Smooth muscle cell (in vitro differentiated cells): ENCODE data around the gene FCHSD1. TPM values are rescaled to one million over a fixed set of nuclear protein-coding genes. Genes with fewer than 3 reads are reported as not detected.

Experiments used
- DNase-seq: peaks from one replicate; lab custom pipeline; 2025; ENCODE audit not compliant: unreplicated experiment; lab: John Stamatoyannopoulos, UW
- H2AFZ ChIP-seq: fragments of 200-600 bp; sonication (generic); 2 replicates; pipeline ENCODE4 v1.6.0; 2016; ENCODE audit warnings: antibody characterized with exemption, low read depth, mild to moderate bottlenecking
- H3F3A ChIP-seq: fragments of 200-600 bp; sonication (generic); 2 replicates; pipeline ENCODE4 v1.6.0; 2017; ENCODE audit warnings: antibody characterized with exemption, low read depth
- H3K27ac ChIP-seq: fragments of 200-600 bp; sonication (generic); 2 replicates; pipeline ENCODE4 v1.5.1; 2016; ENCODE audit warnings: low read depth, mild to moderate bottlenecking
- H3K27me3 ChIP-seq: fragments of 200-600 bp; sonication (generic); 2 replicates; pipeline ENCODE4 v1.6.1; 2016; ENCODE audit warnings: low read depth, mild to moderate bottlenecking
- H3K36me3 ChIP-seq: fragments of 200-600 bp; sonication (generic); 2 replicates; pipeline ENCODE4 v1.5.1; 2016; ENCODE audit warnings: low read depth
- H3K4me1 ChIP-seq: fragments of 200-600 bp; sonication (generic); 2 replicates; pipeline ENCODE4 v1.5.1; 2016; ENCODE audit warnings: low read depth
- H3K4me2 ChIP-seq: fragments of 200-600 bp; sonication (generic); 2 replicates; pipeline ENCODE4 v1.6.0; 2016; ENCODE audit warnings: mild to moderate bottlenecking
- H3K4me3 ChIP-seq: fragments of 200-600 bp; sonication (generic); 2 replicates; pipeline ENCODE4 v1.5.1; 2016; ENCODE audit warnings: mild to moderate bottlenecking
- H3K79me2 ChIP-seq: fragments of 200-600 bp; sonication (generic); 2 replicates; pipeline ENCODE4 v1.6.0; 2016; ENCODE audit warnings: low read depth, mild to moderate bottlenecking
- H3K9ac ChIP-seq: fragments of 200-600 bp; sonication (generic); 2 replicates; pipeline ENCODE4 v1.6.0; 2016; ENCODE audit warnings: low read depth
- H3K9me3 ChIP-seq: fragments of 200-600 bp; sonication (generic); replicated peaks from 2 replicates; pipeline ENCODE4 v1.5.1; 2016; ENCODE audit warnings: low read depth
- H4K20me1 ChIP-seq: fragments of 200-600 bp; sonication (generic); 2 replicates; pipeline ENCODE4 v1.6.0; 2016; ENCODE audit warnings: low read depth
- WGBS: methylation state at CpG from one replicate; pipeline ENCODE4 v1.1.7; 2016; ENCODE audit warnings: low lambda C conversion rate; 5-methylcytosine and 5-hydroxymethylcytosine counted together
- polyA plus RNA-seq: library from polyadenylated mRNA; unstranded; fragments of >200 nt; fragmentation: Nextera tagmentation; extraction: Ambion mirVana; gene quantifications from 2 replicates; pipeline ENCODE4 v1.2.1, GENCODE V29; 2016
- total RNA-seq: library from RNA; depleted of rRNA; stranded (reverse); fragments of >200 nt; gene quantifications from 2 replicates; pipeline ENCODE4 v1.2.3, GENCODE V29; 2014
- TF ChIP-seq, protein P1 (sequence below): fragments of 200-600 bp; sonication (generic); IDR thresholded peaks from 2 replicates; pipeline ENCODE4 v1.5.1; 2017; ENCODE audit warnings: borderline replicate concordance, mild to moderate bottlenecking, antibody characterized with exemption; ENCODE audit not compliant: insufficient read depth, poor library complexity, severe bottlenecking

FCHSD1 gene
- total and polyA plus RNA-seq, 2 experiments from 2014 or later = 15.7 to 16.4 TPM

DNA sequence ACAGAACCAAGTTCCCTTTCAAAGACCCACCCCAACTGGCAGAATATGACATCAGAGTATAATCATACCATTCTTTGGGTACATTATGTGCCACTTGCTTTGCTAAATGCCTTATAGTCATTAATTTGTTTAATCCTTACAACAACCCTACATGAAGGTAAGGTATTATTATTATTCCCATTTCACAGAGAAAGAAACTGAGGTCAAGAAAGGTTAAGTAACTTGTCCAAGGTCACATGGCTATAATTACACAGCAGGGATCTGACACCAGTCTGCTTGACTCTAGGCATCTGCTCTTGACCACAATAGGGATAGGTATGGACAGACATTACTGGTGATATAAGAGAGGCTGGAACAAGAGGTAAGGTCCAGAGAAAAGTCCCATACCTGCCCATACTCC lies 1.2 kb downstream of the FCHSD1 start:
- no peaks in the 10 kb centered on the region for H3K9me3 ChIP-seq
- TF ChIP-seq, protein P1, sequence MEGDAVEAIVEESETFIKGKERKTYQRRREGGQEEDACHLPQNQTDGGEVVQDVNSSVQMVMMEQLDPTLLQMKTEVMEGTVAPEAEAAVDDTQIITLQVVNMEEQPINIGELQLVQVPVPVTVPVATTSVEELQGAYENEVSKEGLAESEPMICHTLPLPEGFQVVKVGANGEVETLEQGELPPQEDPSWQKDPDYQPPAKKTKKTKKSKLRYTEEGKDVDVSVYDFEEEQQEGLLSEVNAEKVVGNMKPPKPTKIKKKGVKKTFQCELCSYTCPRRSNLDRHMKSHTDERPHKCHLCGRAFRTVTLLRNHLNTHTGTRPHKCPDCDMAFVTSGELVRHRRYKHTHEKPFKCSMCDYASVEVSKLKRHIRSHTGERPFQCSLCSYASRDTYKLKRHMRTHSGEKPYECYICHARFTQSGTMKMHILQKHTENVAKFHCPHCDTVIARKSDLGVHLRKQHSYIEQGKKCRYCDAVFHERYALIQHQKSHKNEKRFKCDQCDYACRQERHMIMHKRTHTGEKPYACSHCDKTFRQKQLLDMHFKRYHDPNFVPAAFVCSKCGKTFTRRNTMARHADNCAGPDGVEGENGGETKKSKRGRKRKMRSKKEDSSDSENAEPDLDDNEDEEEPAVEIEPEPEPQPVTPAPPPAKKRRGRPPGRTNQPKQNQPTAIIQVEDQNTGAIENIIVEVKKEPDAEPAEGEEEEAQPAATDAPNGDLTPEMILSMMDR = no peak
- no peak overlapping the region for H3K4me3 ChIP-seq
- no peak for DNase-seq
- H4K20me1 ChIP-seq = no peaks in the 10 kb centered on the region
- H3K4me1 ChIP-seq = peaks cover 3% of the 10 kb centered on the region
- no peak overlapping the region for H2AFZ ChIP-seq
- H3K79me2 ChIP-seq = no peaks in the 10 kb centered on the region
- no peaks in the 10 kb centered on the region for H3K36me3 ChIP-seq
- H3F3A ChIP-seq = no peaks in the 10 kb centered on the region
- no peak overlapping the region for H3K9ac ChIP-seq
- H3K4me2 ChIP-seq = no peak overlapping the region
- no peak overlapping the region for H3K27ac ChIP-seq
- H3K27me3 ChIP-seq = no peaks in the 10 kb centered on the region

- Histone ChIP-seq H3K27ac (no peak overlapping the region), H3K9ac (no peak overlapping the region), H3K9me3 (no peaks in the 10 kb centered on the region), H3K36me3 (no peaks in the 10 kb centered on the region), H2AFZ (no peak overlapping the region), H3K4me2 (no peak overlapping the region), H3F3A (no peaks in the 10 kb centered on the region), H4K20me1 (no peaks in the 10 kb centered on the region), H3K4me3 (no peak overlapping the region), H3K79me2 (no peaks in the 10 kb centered on the region), H3K4me1 (peaks cover 3% of the 10 kb centered on the region), H3K27me3 (no peaks in the 10 kb centered on the region)
- WGBS = 95% methylated on average over 17 of the region's 17 CpGs
- TF ChIP-seq, protein P1 = no peak
- DNase-seq = no peak
Measured at GRCh38 chr5:141649056-141649688, 2.0 kb downstream of the FCHSD1 start.

GRCh38 chr5:141647851-141648250 lies 3.4 kb downstream of the FCHSD1 start:
- Histone ChIP-seq H3K4me2 (no peak overlapping the region), H3K9ac (no peak overlapping the region), H3K9me3 (no peaks in the 10 kb centered on the region), H3K4me3 (no peak overlapping the region), H4K20me1 (no peaks in the 10 kb centered on the region), H3K36me3 (no peaks in the 10 kb centered on the region), H3K27ac (no peak overlapping the region), H2AFZ (no peak overlapping the region), H3K27me3 (no peaks in the 10 kb centered on the region), H3F3A (no peaks in the 10 kb centered on the region), H3K79me2 (no peaks in the 10 kb centered on the region), H3K4me1 (peaks cover 3% of the 10 kb centered on the region)
- 88% methylated on average over 3 of the region's 3 CpGs for WGBS
- TF ChIP-seq, protein P1 = no peak
- DNase-seq = no peak

DNA sequence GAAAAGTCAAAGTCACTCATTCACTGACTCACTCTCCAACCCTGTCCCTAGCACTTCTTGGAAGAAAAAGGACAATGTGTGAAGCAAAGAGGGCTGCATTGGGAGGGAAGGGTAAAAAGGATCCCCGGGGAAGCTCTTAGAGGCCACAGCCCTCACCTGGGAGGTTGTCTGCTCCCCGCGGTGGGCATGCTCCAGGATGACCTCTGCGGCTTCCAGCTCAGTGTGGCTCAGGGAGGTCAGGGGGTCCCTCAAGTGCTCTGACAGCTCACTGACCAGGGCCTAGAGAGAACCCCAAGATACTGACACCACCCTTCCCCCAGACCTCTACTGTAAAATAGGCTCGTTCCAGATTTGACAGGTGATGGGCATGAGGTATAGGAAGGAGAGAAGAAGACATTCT lies 4.0 kb downstream of the FCHSD1 start:
- Histone ChIP-seq H3K9ac (no peak overlapping the region), H3K9me3 (no peaks in the 10 kb centered on the region)

More for the DNA sequence above, 4.0 kb downstream of the FCHSD1 start:
- Histone ChIP-seq H3K27me3 (no peaks in the 10 kb centered on the region), H3F3A (no peaks in the 10 kb centered on the region), H3K27ac (no peak overlapping the region), H3K79me2 (no peaks in the 10 kb centered on the region), H3K4me3 (no peak overlapping the region), H3K36me3 (no peaks in the 10 kb centered on the region), H3K4me1 (peaks cover 3% of the 10 kb centered on the region), H2AFZ (no peak overlapping the region), H3K4me2 (no peak overlapping the region), H4K20me1 (no peaks in the 10 kb centered on the region)
- DNase-seq = no peak
- WGBS = 98% methylated on average over 5 of the region's 5 CpGs
- TF ChIP-seq, protein P1 = no peak
